HCT116 (cell line): ENCODE data around the gene SLITRK2. TPM values are rescaled to one million over a fixed set of nuclear protein-coding genes. Genes with fewer than 3 reads are reported as not detected.

Source experiments
- ATAC-seq: fragments of 200-7000 bp; cut with Tn5 transposase; 2 replicates; pipeline ENCODE4 v1.9.1; 2020; ENCODE audit warnings: mild to moderate bottlenecking, moderate library complexity
- BruUV-seq: library from RNA; stranded (reverse); fragments of 400-500 nt; replicated peaks from 2 replicates; lab custom pipeline; 2021; lab: Mats Ljungman, UMichigan
- CTCF ChIA-PET: fragments of 300-600 bp; sonication (Branson Sonifier 250); formaldehyde crosslinking; loops from one replicate; lab custom pipeline; 2021; ENCODE audit warnings: antibody characterized with exemption; lab: Charles Lee
- POLR2A ChIA-PET: fragments of 300-600, 350-600 bp; sonication (Branson Sonifier 250); formaldehyde crosslinking; loops from one replicate; lab custom pipeline; 2021; ENCODE audit warnings: antibody characterized with exemption; lab: Charles Lee
- RAD21 ChIA-PET, 2 experiments: fragments of 300-600 bp; sonication (Branson Sonifier 250); formaldehyde crosslinking; loops; one replicate each; lab custom pipeline; 2023; ENCODE audit warnings: low total read pairs in 2 of 2; ENCODE audit not compliant: uncharacterized antibody in 2 of 2, unreplicated experiment in 2 of 2, low non-redundant PET in 1 of 2; lab: Charles Lee
- DNase-seq: peaks from one replicate; pipeline ENCODE4 v3.0.0-alpha.2; 2010; ENCODE audit warnings: low read depth, low spot score
- H2AFZ ChIP-seq: fragments of 200-600 bp; shearing (Covaris generic), sonication (generic); 2 replicates; pipeline ENCODE4 v1.6.1; 2017; ENCODE audit warnings: low read depth, mixed run types, mixed read lengths, antibody characterized with exemption, low read length; ENCODE audit not compliant: poor library complexity, severe bottlenecking
- H3K27ac ChIP-seq: 2 replicates; pipeline ENCODE4 v1.5.1; 2012; ENCODE audit warnings: low read depth, low read length
- H3K27me3 ChIP-seq: fragments of 200-600 bp; sonication (generic); 2 replicates; pipeline ENCODE4 v1.6.1; 2016; ENCODE audit warnings: mixed run types, low read length, mixed read lengths; ENCODE audit not compliant: insufficient read depth
- H3K36me3 ChIP-seq, 2 experiments: fragments of 200-500 bp in 1 of 2; fragments of 200-600 bp in 1 of 2; sonication (Bioruptor generic) in 1 of 2; sonication (generic) in 1 of 2; 2 replicates each; pipeline versions ENCODE4 v1.5.1 to v1.6.1; 2014 to 2016; ENCODE audit warnings: low read length in 2 of 2, inconsistent platforms in 1 of 2, mixed read lengths in 1 of 2, mixed run types in 1 of 2; ENCODE audit not compliant: insufficient read depth in 2 of 2, control insufficient read depth in 1 of 2
- H3K4me1 ChIP-seq, 2 experiments: fragments of 200-600 bp in 1 of 2; sonication (generic) in 1 of 2; 2 replicates each; pipeline versions ENCODE4 v1.5.1 to v1.6.1; 2012 to 2017; ENCODE audit warnings: low read length in 2 of 2, inconsistent platforms in 1 of 2, mild to moderate bottlenecking in 1 of 2, mixed read lengths in 1 of 2, mixed run types in 1 of 2, moderate library complexity in 1 of 2; ENCODE audit not compliant: insufficient read depth in 2 of 2, control insufficient read depth in 1 of 2
- H3K4me2 ChIP-seq: fragments of 200-600 bp; sonication (generic); 2 replicates; pipeline ENCODE4 v1.6.1; 2017; ENCODE audit warnings: mixed run types, low read length, mixed read lengths
- H3K4me3 ChIP-seq, 2 experiments: fragments of 200-600 bp in 1 of 2; sonication (generic) in 1 of 2; replicated peaks in 1 of 2; 2 replicates each; pipeline ENCODE4 v1.5.1; 2011 to 2016; ENCODE audit warnings: low read length in 2 of 2, control low read depth in 1 of 2, low read depth in 1 of 2, mild to moderate bottlenecking in 1 of 2, mixed read lengths in 1 of 2, mixed run types in 1 of 2
- H3K79me2 ChIP-seq: fragments of 200-600 bp; sonication (generic); 2 replicates; pipeline ENCODE4 v1.6.1; 2017; ENCODE audit warnings: mild to moderate bottlenecking, mixed run types, low read length, moderate library complexity, mixed read lengths; ENCODE audit not compliant: insufficient read depth
- H3K9ac ChIP-seq: fragments of 200-600 bp; sonication (generic); 2 replicates; pipeline ENCODE4 v1.6.1; 2016; ENCODE audit warnings: low read length, mixed read lengths
- H3K9me2 ChIP-seq: fragments of 200-600 bp; sonication (generic), shearing (Covaris generic); 2 replicates; pipeline ENCODE4 v1.6.1; 2017; ENCODE audit warnings: mixed run types, mild to moderate bottlenecking, moderate library complexity; ENCODE audit not compliant: insufficient read depth
- H3K9me3 ChIP-seq, 2 experiments: fragments of 200-500 bp in 1 of 2; fragments of 200-600 bp in 1 of 2; sonication (Bioruptor generic) in 1 of 2; sonication (generic) in 1 of 2; 2 replicates each; pipeline ENCODE4 v1.6.1; 2014 to 2017; ENCODE audit warnings: low read length in 2 of 2, mixed read lengths in 2 of 2, inconsistent platforms in 1 of 2, low read depth in 1 of 2, mild to moderate bottlenecking in 1 of 2, mixed run types in 1 of 2, moderate library complexity in 1 of 2; ENCODE audit not compliant: control insufficient read depth in 1 of 2, insufficient read depth in 1 of 2
- H4K20me1 ChIP-seq: fragments of 200-600 bp; sonication (generic), shearing (Covaris generic); 2 replicates; pipeline ENCODE4 v1.6.1; 2017; ENCODE audit warnings: mixed run types, mild to moderate bottlenecking, moderate library complexity; ENCODE audit not compliant: insufficient read depth
- CBX3 ChIP-seq: IDR thresholded peaks from 2 replicates; pipeline ENCODE4 v1.6.1; 2012; ENCODE audit warnings: low read depth
- CEBPB ChIP-seq: IDR thresholded peaks from 2 replicates; pipeline ENCODE4 v1.6.1; 2012; ENCODE audit warnings: low read depth
- EGR1 ChIP-seq: IDR thresholded peaks from 2 replicates; pipeline ENCODE4 v1.6.1; 2012; ENCODE audit warnings: low read depth
- ELF1 ChIP-seq: IDR thresholded peaks from 2 replicates; pipeline ENCODE4 v1.6.1; 2012; ENCODE audit warnings: low read depth, borderline replicate concordance
- EZH2phosphoT487 ChIP-seq: fragments of 200-600 bp; IDR thresholded peaks from 2 replicates; pipeline ENCODE4 v1.6.1; 2018; ENCODE audit warnings: antibody characterized with exemption, borderline replicate concordance
- FOSL1 ChIP-seq: IDR thresholded peaks from 2 replicates; pipeline ENCODE4 v1.6.1; 2012; ENCODE audit warnings: low read depth
- JUND ChIP-seq: IDR thresholded peaks from 2 replicates; pipeline ENCODE4 v1.6.1; 2012
- MAX ChIP-seq: IDR thresholded peaks from 2 replicates; pipeline ENCODE4 v1.6.1; 2012
- POLR2A ChIP-seq: IDR thresholded peaks from 2 replicates; pipeline ENCODE4 v1.7.0; 2011; ENCODE audit warnings: borderline replicate concordance; ENCODE audit not compliant: insufficient read depth, insufficient read length; ENCODE audit errors: extremely low read depth
- POLR2AphosphoS5 ChIP-seq: IDR thresholded peaks from 2 replicates; pipeline ENCODE4 v1.6.1; 2011; ENCODE audit warnings: mild to moderate bottlenecking, low read depth, low read length, moderate library complexity
- RAD21 ChIP-seq: IDR thresholded peaks from 2 replicates; pipeline ENCODE4 v1.6.1; 2012; ENCODE audit warnings: low read depth, mild to moderate bottlenecking
- SP1 ChIP-seq: IDR thresholded peaks from 2 replicates; pipeline ENCODE4 v1.6.1; 2012; ENCODE audit warnings: low read depth
- SRF ChIP-seq: IDR thresholded peaks from 2 replicates; pipeline ENCODE4 v1.6.1; 2012; ENCODE audit warnings: low read depth
- TCF7L2 ChIP-seq: IDR thresholded peaks from 2 replicates; pipeline ENCODE4 v1.7.0; 2011; ENCODE audit warnings: borderline replicate concordance, inconsistent platforms; ENCODE audit not compliant: insufficient read depth, insufficient read length; ENCODE audit errors: extremely low read depth
- YY1 ChIP-seq: IDR thresholded peaks from 2 replicates; pipeline ENCODE4 v1.6.1; 2011; ENCODE audit warnings: low read length, low read depth, moderate library complexity, mild to moderate bottlenecking; ENCODE audit not compliant: insufficient replicate concordance; ENCODE audit errors: extremely low read depth
- ZBTB33 ChIP-seq: IDR thresholded peaks from 2 replicates; pipeline ENCODE4 v1.6.1; 2011; ENCODE audit warnings: mild to moderate bottlenecking, low read length, moderate library complexity; ENCODE audit not compliant: insufficient replicate concordance; ENCODE audit errors: extremely low read depth
- ZFX ChIP-seq: fragments of 450-650 bp; IDR thresholded peaks from 2 replicates; pipeline ENCODE4 v1.6.1; 2017
- ZNF274 ChIP-seq: fragments of 200-500 bp; sonication (Bioruptor generic); IDR thresholded peaks from 2 replicates; pipeline ENCODE4 v1.6.1; 2014; ENCODE audit warnings: mild to moderate bottlenecking, low read depth, low read length, inconsistent platforms
- intact Hi-C: fragments of 100-400 bp; cut with micrococcal nuclease; formaldehyde crosslinking; loops from 2 replicates; pipeline ENCODE4 v1.10.0; 2022
- total RNA-seq: library from RNA; stranded (reverse); gene quantifications from one replicate; pipeline ENCODE4 v1.2.1, GENCODE V29; 2021; ENCODE audit not compliant: unreplicated experiment
- TF ChIP-seq, protein P1 (sequence below), 3 experiments: fragments of 200-600 bp in 1 of 3; sonication (generic) in 1 of 3; IDR thresholded peaks in 2 of 3; conservative IDR thresholded peaks in 1 of 3; 2 replicates each; pipeline ENCODE4 v1.5.1; 2012 to 2017; ENCODE audit warnings: low read depth in 2 of 3, low read length in 2 of 3, antibody characterized with exemption in 1 of 3, borderline replicate concordance in 1 of 3, control low read depth in 1 of 3, mild to moderate bottlenecking in 1 of 3, mixed read lengths in 1 of 3, mixed run types in 1 of 3, moderate library complexity in 1 of 3; ENCODE audit not compliant: insufficient read depth in 1 of 3
- TF ChIP-seq, protein P2 (sequence below): IDR thresholded peaks from 2 replicates; pipeline ENCODE4 v1.6.1; 2012; ENCODE audit warnings: low read depth

The SLITRK2 gene
- total RNA-seq, 1 experiment from 2014 or later, result not detected

DNA sequence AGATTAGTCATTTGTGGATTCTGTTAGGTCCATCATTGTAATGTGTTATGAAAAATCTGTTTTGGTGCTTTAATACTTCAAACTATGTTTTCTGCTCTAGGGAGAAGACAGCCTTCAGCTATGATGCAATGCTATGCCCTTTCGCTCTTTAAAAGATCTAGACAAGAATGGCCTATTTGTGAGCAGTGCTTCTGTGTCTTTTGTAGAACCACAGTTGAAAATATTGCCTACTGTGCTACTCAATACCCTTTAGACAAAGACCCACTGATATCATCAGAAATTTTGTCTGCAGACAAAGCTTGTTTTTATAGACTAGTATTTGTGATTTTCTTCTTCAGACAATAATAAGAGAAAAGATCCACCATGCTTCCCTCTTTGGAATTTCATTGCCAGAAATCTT is 44.6 kb upstream of the SLITRK2 start:
- H3K9ac ChIP-seq, result no peak overlapping the region
- no peak overlapping the region for H3K27ac ChIP-seq
- no peaks in the 10 kb centered on the region for H3K36me3 ChIP-seq
- RAD21 ChIA-PET, result no interaction called here
- H4K20me1 ChIP-seq, result no peaks in the 10 kb centered on the region
- H3K79me2 ChIP-seq, result no peaks in the 10 kb centered on the region
- POLR2A ChIA-PET, result no interaction called here
- BruUV-seq, result no TSS peak
- H3K27me3 ChIP-seq, result no peaks in the 10 kb centered on the region
- H3K4me2 ChIP-seq, result no peak overlapping the region
- H3K4me1 ChIP-seq, result no peaks in the 10 kb centered on the region
- CTCF ChIA-PET, result no interaction called here
- no peaks in the 10 kb centered on the region for H3K9me2 ChIP-seq
- intact Hi-C loops, result no loop called here
- DNase-seq, result no peak
- H2AFZ ChIP-seq, result no peak overlapping the region
- TF ChIP-seq SRF, result no peak
- no peak for TF ChIP-seq ELF1
- TF ChIP-seq, protein P1, sequence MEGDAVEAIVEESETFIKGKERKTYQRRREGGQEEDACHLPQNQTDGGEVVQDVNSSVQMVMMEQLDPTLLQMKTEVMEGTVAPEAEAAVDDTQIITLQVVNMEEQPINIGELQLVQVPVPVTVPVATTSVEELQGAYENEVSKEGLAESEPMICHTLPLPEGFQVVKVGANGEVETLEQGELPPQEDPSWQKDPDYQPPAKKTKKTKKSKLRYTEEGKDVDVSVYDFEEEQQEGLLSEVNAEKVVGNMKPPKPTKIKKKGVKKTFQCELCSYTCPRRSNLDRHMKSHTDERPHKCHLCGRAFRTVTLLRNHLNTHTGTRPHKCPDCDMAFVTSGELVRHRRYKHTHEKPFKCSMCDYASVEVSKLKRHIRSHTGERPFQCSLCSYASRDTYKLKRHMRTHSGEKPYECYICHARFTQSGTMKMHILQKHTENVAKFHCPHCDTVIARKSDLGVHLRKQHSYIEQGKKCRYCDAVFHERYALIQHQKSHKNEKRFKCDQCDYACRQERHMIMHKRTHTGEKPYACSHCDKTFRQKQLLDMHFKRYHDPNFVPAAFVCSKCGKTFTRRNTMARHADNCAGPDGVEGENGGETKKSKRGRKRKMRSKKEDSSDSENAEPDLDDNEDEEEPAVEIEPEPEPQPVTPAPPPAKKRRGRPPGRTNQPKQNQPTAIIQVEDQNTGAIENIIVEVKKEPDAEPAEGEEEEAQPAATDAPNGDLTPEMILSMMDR (IDR thresholded peaks at IDR 0.05 in 2 of 3, conservative IDR thresholded peaks at IDR 0.05 in 1 of 3; ENCODE audit: borderline replicate concordance in 1 of 3, insufficient read depth in 1 of 3, low read depth in 2 of 3, low read length in 2 of 3), result no peak
- no peak for TF ChIP-seq JUND
- no peak for TF ChIP-seq POLR2A
- TF ChIP-seq EGR1, result no peak
- TF ChIP-seq TCF7L2, result no peak
- TF ChIP-seq ZFX, result no peak
- TF ChIP-seq EZH2phosphoT487, result no peak
- TF ChIP-seq, protein P2, sequence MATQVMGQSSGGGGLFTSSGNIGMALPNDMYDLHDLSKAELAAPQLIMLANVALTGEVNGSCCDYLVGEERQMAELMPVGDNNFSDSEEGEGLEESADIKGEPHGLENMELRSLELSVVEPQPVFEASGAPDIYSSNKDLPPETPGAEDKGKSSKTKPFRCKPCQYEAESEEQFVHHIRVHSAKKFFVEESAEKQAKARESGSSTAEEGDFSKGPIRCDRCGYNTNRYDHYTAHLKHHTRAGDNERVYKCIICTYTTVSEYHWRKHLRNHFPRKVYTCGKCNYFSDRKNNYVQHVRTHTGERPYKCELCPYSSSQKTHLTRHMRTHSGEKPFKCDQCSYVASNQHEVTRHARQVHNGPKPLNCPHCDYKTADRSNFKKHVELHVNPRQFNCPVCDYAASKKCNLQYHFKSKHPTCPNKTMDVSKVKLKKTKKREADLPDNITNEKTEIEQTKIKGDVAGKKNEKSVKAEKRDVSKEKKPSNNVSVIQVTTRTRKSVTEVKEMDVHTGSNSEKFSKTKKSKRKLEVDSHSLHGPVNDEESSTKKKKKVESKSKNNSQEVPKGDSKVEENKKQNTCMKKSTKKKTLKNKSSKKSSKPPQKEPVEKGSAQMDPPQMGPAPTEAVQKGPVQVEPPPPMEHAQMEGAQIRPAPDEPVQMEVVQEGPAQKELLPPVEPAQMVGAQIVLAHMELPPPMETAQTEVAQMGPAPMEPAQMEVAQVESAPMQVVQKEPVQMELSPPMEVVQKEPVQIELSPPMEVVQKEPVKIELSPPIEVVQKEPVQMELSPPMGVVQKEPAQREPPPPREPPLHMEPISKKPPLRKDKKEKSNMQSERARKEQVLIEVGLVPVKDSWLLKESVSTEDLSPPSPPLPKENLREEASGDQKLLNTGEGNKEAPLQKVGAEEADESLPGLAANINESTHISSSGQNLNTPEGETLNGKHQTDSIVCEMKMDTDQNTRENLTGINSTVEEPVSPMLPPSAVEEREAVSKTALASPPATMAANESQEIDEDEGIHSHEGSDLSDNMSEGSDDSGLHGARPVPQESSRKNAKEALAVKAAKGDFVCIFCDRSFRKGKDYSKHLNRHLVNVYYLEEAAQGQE, result no peak
- no peak for TF ChIP-seq ZBTB33
- no peak for TF ChIP-seq MAX
- TF ChIP-seq POLR2AphosphoS5, result no peak
- no peak for TF ChIP-seq RAD21
- no peak for TF ChIP-seq ZNF274
- no peak for TF ChIP-seq YY1
- TF ChIP-seq CBX3, result no peak
- TF ChIP-seq FOSL1, result no peak
- no peak for TF ChIP-seq CEBPB
- no peak for TF ChIP-seq SP1
- TF ChIP-seq, all 23 proteins: peak for 0
- no peak for ATAC-seq
- H3K9me3 ChIP-seq, result no peaks in the 10 kb centered on the region
- H3K4me3 ChIP-seq, result no peak overlapping the region
